Tibial nerve (tissue), 4 donors: Measurements from ENCODE around the gene KMT2E.

Experiments used
- EP300 ChIP-seq, 2 donors: sonication (generic); formaldehyde crosslinking; IDR thresholded peaks; one replicate each; pipeline ENCODE4 v1.6.1; 2017; ENCODE audit warnings: antibody characterized with exemption in 2 of 2, mild to moderate bottlenecking in 1 of 2
- POLR2A ChIP-seq, 2 donors: fragments of 450-650 bp; IDR thresholded peaks; one replicate each; pipeline ENCODE4 v1.6.1; 2017; ENCODE audit warnings: antibody characterized with exemption in 2 of 2, mild to moderate bottlenecking in 2 of 2, moderate library complexity in 2 of 2
- TF ChIP-seq, protein P1 (sequence below), 5 experiments: fragments of 200-600 bp in 3 of 5; fragments of 450-650 bp in 2 of 5; sonication (generic) in 3 of 5; IDR thresholded peaks; one replicate each; pipeline ENCODE4 v1.5.1; 2016 to 2019; ENCODE audit warnings: antibody characterized with exemption in 5 of 5, mild to moderate bottlenecking in 3 of 5, moderate library complexity in 2 of 5

DNA sequence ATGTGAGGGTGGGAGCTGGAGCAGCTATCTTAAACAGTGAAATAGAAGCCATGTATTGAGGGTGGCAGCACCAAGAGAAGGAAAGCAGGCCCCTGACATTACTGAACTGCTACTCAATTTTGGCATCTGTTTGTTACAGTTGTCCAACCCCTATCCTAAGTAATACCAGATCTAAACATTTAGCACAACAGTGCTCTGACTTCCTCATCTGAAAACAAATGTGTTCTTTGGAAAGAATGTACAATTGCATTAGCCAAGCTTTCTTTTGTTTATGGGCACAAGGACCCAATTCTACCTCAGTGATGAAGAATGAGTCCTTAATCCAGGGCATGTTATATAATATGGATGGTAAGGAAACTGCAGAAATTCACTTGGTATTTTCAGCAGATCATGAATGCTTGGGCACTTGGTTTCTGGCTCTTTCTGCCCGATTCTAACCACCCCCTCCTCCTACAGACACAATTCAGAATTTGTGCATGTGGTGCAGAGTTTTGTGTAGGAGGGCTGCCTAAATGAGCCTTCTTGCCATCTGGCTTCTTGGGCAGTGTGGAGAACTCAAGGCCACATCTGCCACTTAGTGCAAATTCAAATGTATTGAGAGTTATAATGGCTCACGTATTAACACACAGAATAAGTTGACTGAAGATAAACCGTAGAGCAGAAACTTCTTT, 36.9 kb upstream of the KMT2E start:
- TF ChIP-seq, protein P1, sequence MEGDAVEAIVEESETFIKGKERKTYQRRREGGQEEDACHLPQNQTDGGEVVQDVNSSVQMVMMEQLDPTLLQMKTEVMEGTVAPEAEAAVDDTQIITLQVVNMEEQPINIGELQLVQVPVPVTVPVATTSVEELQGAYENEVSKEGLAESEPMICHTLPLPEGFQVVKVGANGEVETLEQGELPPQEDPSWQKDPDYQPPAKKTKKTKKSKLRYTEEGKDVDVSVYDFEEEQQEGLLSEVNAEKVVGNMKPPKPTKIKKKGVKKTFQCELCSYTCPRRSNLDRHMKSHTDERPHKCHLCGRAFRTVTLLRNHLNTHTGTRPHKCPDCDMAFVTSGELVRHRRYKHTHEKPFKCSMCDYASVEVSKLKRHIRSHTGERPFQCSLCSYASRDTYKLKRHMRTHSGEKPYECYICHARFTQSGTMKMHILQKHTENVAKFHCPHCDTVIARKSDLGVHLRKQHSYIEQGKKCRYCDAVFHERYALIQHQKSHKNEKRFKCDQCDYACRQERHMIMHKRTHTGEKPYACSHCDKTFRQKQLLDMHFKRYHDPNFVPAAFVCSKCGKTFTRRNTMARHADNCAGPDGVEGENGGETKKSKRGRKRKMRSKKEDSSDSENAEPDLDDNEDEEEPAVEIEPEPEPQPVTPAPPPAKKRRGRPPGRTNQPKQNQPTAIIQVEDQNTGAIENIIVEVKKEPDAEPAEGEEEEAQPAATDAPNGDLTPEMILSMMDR (IDR thresholded peaks at IDR 0.05): no peak
- peak in 1 of 2 donors; percentile 59 for TF ChIP-seq EP300 (IDR thresholded peaks at IDR 0.05)
- no peak for TF ChIP-seq POLR2A (IDR thresholded peaks at IDR 0.05)
